GM21737 (cell line): ENCODE measurements around the gene CDC42EP1.
"Not testable (repeated sequence)": the region's sequence is repeated elsewhere in the genome, so short reads cannot be mapped to it uniquely, and the experiment has no call there.

Experiments used
- ATAC-seq: cut with Tn5 transposase; IDR thresholded peaks from one replicate; pipeline ENCODE4 v1.9.1; 2021; ENCODE audit warnings: mild to moderate bottlenecking, moderate library complexity; ENCODE audit not compliant: unreplicated experiment

Gene CDC42EP1

DNA sequence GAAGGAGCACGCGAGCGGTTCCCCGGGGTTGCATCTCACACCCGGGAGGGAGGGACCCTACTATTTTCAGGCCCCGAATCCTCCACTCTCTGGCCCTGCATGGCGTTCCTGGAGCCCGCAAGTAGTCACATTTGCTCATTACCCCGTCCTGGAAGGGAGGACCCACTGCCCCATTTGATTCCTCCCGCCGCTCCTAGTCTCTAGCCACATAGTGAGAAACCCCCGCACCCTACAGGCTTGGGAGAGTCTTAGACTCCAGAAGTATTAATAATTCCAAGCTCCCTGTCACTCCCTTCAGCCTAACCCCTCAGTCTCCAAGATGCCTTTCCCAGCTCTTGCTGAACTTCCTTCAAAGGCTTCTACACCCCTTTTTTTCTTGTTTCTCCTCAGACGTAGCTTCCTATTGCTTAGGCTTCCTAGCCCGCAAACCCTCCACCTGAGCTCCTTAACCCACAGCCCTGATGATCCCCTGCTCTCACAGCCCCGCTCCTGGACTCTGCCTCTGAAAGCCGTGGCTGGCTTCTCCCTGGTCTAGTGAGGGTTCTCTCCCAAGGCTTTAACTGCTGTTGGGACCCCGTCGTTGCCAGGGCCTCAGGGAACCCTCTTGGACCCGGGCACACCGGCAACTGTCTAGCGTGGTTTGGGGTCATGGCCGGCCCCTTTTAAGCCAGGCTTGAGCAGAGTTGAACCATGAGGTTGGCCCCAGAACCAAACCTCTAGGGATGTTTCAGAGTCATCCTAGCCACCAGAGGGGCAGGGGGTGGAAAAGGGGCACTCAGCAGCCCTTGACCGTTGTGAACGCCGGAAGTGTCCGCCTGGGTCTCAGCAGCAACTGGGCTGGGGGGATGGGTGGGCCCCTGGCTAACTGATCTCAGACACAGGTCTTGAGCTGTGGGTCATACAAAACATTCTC is 49.2 kb downstream of the CDC42EP1 start:
- no peak for ATAC-seq

- not testable (repeated sequence) for ATAC-seq
Measured at GRCh38 chr22:37610153-37610475, 49.8 kb downstream of the CDC42EP1 start.

GRCh38 chr22:37610480-37611129 is 50.3 kb downstream of the CDC42EP1 start:
- ATAC-seq = no peak

DNA sequence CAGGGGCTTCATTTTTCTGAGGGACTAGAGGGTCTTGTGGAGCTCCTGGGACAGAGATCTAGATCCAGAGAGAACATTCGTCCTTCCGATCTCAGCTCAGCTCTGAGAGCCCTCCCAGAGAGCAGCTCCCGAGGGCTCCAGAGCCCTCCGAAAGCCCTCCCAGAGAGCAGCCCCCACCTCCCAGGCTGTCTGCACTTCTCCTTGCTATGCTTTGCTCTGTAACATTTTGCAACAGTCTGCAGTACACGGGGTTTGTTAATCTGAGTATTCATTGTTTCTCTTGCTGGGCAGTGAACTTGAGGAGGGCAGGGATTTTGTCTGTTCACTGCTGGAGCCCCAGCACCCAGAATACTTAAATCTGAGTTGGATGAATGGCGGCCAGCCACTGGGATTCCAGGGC is 50.9 kb downstream of the CDC42EP1 start:
- ATAC-seq = no peak

DNA sequence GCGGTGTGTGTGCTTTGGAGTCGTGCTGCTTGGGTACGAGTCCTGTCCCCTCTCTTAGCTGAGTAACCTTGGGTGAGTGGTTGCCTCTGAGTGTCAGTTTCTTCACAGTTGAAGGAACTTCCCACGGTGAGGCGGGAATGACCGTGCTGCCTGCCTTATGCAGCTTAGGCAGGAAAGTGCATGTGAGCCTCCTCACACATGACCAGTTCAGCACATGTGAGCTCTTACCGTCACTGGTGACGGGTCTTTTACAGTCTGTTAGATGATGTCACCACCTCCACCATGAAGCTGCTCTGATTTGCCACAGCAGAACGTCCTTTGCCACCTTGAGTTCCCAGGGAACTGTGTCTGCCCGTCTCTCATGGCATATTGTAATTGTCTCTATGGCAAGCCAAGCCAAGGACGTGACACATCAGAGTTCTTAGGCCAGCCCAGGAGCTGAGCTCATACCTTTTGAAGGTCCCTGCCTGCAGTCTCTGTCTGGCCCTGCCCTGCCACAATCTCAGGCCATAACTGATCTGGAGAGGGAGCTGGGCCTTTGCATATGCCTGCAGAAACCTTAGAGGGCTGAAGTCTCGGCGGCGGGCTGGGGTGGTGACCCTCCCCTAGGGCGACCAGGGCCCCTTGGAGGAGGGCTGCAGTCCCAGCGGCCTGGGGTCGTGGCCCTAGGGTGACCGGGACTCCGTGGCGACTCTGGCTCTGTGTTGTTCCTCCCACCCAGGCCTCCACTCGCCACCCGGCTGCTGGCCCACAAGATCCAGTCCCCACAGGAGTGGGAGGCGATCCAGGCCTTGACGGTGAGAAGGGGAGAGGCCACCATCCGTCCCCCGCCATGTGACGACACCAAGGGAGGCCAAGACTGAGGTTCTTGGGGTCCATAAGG is 56.2 kb downstream of the CDC42EP1 start:
- no peak for ATAC-seq

DNA sequence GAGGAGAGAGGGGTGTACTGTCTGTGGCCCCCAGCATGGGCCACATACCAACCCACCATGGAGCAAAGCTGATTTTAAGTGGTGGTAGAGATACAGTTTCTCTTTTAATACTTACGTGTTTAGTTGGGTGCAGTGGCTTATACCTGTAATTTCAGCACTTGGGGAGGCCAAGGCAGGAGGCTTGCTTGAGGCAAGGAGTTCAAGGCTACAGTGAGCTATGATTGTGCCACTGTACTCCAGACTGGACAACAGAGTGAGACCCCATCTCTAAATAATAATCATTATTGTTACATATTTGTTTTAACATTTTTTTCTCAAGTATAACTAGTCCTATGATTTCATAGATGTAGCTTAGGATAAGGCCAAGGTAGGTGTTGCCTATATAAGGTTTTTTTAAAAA is 57.2 kb downstream of the CDC42EP1 start:
- no peak for ATAC-seq

GRCh38 chr22:37618072-37618656 is 57.9 kb downstream of the CDC42EP1 start:
- no peak for ATAC-seq

- ATAC-seq = no peak
Measured at GRCh38 chr22:37618674-37619073, 58.4 kb downstream of the CDC42EP1 start.
